Kidney tubule cell (primary cell): ENCODE measurements around the gene TESMIN.
A peak's percentile ranks its signal among the peaks of the same experiment; 100 is the strongest.

ENCODE experiments used
- DNase-seq: peaks from one replicate; pipeline ENCODE4 v3.0.0-alpha.2; 2018; ENCODE audit warnings: low spot score

TESMIN gene

DNA sequence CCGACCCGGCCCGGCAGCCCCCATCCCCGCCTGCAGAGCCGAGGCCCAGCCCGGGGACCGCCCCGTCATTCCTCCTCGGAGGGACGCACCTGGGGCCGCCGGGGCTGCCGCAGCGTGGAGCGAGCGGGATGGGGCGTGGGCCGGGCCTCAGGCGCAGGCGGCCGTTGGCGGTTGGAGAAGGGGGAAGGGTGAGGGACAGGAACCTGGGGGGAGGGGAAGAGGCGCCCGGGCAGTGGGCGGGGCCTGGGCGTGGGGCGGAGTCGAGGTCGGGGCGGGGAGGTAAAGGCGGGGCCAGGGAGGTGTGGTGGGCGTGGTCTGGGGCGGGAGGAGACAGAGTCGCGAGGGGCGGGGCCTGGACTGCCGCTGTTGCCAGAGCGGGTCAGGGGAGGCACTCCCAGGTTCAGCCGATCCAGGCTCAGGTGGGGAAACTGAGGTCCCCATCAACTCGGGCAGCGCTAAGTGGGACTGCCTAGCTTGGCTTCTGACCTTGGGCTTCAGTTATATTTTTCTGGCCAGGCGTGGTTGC lies at the start of gene TESMIN:
Gene TESMIN, minus strand, starts transcription at position 190 of the 526 bp plus-strand sequence. CDS start 860 bp downstream, outside the sequence.
- DNase-seq, result peak; percentile 84

DNA sequence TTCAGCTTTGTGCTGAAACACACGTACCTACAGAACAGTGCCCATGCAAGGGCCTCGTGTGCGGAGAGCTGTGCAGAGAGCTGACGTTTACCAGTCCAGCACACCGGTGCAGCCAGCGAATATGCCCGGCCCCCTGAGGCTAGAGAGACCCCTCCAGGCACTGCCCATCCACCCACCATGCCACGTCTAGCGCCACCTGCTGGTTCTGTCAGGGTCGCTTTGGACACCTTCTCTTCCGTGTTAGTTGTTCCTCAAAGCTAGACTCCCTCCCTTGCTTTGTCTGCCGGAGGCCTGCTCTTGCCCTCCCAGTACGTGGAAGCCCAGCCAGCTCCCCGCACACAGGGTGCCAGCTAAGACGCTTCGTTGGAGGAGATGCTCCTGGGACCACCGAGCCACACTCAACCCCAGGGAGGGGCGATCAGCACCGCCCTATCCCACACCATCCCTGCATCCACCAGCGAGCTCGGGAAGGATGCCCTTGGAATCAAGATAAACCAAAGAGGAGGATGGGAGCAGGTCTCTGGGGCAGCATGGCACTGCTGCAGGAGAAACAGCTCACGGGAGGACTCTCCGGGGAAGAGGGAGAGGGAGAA lies 47.0 kb upstream of the TESMIN start:
- no peak for DNase-seq

GRCh38 chr11:68796801-68797200 lies 45.5 kb upstream of the TESMIN start:
- no peak for DNase-seq

GRCh38 chr11:68792400-68792966 lies 41.2 kb upstream of the TESMIN start:
- DNase-seq, result no peak

DNA sequence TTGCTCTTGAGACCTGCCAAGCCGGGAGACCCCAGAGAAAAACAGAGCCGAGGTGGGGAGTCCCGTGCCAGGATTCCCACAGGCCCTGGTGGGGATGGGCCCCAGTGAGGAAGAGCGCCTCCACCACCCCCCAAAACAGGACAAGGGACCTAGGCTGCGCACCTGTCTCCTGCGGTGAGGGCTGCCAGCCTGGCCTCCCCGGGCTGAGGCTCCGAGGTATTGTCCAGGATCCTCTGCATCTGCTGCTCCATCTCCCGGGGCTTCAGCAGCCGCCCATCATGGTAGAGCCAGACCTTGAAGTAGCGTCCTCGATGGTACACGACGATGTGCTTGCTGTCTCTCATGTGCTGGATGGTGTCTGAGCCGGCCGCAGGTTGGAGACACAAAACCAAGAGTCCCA lies 33.3 kb upstream of the TESMIN start:
- DNase-seq, result no peak

DNA sequence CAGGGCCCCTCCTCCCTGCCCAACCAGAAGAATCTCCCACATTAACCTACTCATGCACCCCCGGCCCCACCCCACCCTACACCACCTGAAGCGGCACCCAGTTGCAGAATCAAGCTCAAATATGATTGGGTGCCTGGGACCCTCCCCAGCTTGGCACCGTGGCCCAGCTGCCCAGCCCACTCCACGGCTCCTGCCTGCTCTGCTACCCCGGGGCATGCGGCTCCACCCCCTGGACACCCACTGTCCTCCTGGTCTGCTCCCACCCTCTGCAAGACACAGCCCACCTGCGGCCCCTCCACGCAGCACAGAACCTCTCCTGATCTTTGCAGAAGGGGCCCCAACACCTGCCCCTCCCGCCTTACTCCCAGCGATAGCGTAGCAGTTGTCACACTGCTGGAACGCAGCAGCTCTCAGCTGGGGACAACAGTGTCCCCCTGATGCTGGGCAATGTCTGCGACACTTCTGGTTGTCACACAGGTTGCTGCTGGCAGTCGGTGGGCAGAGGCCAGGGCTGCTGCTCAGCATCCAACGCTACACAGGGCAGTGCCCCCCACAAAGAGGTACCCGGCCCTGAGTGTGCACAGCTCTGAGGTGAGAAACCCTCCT lies 32.0 kb upstream of the TESMIN start:
- no peak for DNase-seq

DNA sequence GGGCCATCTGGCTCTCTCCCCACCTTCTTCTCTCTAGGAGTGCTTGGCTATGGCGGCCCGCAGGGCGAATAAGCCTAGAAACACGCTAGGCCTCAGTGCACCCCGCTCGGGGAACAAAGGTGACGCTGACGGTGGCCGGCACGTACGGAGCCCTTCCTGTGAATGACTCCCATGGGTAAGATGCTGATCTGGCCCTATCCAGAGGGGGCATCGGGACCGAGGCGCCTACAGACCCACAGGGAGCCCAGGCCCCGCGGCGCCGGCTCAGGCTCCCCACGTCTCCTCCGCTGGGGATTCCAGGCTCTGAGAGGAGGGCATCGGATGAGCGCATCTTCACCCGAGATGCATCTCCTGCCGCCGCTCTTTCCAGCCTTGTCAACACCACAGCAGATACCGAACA lies 31.4 kb upstream of the TESMIN start:
- no peak for DNase-seq

GRCh38 chr11:68780829-68781228 lies 29.5 kb upstream of the TESMIN start:
- DNase-seq, result no peak

DNA sequence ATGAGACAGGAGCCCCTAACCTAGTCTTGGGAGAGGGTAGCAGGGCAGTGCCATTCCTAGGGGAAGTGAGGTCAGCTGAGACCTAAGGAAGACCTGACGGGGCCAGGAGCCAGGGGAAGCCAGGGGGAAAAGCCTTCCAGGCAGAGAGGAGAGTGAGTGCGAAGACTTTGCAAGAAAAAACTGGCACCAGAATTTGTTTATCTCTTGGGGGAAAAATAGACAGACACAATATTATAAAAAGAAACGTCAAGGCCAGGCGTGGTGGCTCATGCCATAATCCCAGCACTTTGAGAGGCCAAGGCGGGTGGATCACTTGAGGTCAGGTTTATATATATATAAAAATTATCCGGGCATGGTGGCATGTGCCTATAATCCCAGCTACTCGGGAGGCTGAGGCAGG lies 26.9 kb upstream of the TESMIN start:
- DNase-seq, result no peak

- no peak for DNase-seq
Measured at GRCh38 chr11:68776442-68777235, 25.3 kb upstream of the TESMIN start.

GRCh38 chr11:68775951-68776388 lies 24.6 kb upstream of the TESMIN start:
- peak; percentile 78 for DNase-seq

DNA sequence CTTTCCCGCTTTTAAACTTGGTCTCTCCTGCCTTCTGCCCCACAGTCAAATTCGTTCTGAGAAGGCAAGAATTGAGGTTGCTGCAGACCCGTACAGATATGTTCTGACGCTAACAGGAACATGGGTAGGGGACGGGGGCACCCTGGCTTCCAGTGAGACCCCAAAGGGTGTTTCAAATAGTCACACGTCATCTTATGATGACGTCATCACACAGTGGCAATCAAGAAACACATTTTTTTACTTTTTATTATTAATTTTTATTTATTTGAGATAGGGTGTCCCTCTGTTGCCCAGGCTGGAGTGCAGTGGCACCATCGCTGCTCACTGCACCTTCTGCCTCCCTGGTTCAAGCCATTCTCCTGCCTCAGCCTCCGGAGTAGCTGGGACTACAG lies 22.9 kb upstream of the TESMIN start:
- no peak for DNase-seq

DNA sequence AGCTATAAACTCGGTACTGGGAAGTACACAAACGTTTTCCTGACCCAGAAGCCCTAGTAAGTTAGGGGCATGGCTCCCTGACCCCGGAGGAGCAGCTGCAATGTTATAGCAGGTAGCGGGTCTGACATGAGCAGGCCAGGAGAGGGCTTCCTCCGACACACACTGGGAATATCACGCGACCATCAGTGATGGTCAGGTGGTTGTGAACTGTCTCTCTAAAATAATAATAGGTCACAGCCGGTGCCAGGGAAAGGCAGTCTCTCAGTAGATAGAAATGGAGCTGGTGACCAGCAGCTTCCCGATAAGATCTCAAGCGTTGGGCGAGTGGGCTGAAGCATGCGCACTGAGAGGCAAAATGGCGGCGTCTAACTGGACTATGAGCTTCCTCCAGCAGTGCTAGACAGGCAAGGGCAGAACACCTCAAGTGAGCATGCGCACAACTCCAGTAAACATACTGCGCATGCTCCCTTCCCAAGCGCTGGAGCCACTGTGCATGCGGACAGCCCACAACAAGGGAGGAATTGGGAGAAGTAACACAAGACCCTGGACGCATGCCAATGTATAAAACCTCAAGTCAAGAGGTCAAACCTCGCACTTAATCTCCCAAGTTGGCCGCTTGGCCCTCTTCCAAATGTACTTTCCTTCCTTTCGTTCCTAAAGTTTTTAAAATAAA lies 22.3 kb upstream of the TESMIN start:
- DNase-seq, result no peak

DNA sequence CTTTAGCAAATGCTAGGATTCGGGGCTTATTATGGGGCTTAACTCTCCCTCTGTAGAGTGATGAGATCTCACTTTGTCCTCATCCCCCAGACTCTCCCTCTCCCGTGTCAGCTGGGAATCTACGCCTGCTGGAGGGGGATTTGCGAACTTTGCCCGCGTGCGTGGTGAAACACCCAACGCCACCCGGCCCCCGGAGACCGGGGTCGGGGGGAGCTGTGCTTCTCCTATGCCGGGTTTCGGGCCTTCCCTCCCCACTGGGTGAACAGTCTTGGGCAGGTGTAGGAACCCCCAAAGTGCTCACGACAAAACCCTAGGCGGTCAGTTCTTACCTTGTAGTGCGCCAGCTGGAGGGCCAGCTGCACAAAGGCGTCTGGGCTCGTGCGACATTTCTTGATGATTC lies 21.6 kb upstream of the TESMIN start:
- no peak for DNase-seq

GRCh38 chr11:68770781-68771180 lies 19.5 kb upstream of the TESMIN start:
- no peak for DNase-seq

DNA sequence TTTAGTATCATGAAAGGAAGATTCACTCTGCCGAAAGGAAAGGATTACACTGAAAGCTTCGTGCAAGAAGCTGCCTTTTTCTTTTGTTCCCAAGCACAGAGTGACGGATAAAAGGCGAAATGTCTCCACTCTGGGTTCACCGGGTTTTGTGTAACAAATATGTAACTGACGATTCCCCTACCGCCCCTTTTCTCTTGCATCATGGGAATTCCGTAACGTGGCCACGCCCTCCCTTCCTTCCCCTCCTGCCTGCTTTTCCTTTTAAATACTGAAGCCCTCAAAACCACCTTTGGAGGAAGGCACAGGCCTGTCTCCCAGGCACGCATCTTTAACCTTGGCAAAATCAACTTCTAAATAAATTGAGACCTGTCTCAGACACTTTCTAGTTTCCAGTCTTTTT lies 16.4 kb upstream of the TESMIN start:
- no peak for DNase-seq

GRCh38 chr11:68766786-68767185 lies 15.5 kb upstream of the TESMIN start:
- no peak for DNase-seq

DNA sequence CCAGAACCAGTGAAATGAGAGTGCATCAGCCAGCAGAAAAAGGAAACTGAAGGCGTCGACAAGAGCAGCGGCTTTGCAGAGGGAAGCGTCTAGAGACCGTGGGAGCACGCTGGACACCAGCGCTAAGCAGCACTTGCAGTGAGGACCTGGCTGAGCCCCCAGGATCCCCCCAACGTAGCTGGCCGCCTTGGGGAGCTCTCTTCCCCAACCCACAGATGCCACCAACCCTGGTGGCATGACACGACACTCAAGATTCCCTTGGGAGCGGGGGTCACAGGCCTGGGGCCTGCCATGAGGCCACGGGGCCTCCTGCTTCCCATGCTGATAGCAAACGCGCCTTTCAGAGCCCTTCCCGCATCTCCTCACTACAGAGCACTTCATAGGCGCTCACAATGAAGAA lies 13.4 kb upstream of the TESMIN start:
- DNase-seq, result no peak

DNA sequence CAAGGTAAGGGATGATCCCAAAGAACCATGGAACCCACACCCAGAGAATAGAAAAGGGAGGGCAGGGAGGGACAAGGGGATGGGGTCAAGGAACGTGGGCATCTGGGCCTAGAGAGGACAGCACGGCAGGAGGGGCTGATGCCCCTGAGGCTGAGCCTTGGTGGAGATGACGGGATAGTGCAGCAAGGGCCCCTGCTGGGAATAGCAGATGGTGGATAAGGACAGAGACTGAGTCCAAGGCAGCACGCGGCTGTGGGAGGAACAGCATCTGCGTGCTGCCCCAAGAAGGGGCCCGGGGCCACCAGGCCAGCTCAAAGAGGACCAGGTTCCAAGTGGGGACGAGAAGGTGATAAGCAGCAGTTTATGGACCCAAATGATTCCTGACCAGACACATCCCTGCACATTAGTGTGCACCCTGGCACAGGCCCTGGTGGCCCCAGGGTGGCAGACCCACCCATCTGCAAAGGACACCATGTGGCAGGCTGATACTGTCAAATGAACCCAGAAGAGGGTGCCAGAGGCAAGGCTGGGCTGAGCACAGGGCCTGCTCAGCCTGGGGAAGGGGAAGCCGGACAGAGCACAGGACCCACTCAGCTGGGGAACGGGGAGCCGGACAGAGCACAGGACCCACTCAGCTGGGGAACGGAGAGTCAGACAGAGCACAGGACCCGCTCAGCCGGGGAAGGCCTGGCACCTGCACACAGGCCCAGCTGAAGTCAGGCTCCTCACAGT lies 12.8 kb upstream of the TESMIN start:
- DNase-seq, result no peak

DNA sequence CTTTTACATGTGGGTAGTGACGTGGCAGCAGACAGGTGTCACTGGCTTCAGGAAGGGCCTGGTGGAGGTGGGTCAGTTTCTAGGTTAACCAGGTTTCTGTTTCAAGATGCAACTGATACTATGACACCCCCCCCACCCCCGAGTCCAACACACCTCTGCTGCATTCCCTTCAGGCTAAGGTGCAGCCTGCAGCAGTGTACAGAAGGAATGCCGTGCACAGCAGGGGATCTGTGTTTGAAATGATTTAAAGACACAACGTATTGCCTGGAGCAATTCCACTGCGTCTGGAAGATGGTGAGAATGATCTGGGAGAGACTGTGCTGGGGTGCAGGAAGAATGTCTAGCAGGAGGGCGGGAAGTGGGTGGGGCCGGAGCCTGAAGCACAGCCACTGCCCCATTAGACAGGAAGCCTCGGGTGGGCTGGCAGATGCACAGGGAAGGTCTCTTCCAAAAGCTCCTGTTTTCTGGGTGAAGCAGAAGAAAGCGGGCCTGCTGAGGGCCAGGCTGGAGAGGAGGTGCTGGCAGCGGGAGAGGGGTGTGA lies 11.9 kb upstream of the TESMIN start:
- peak; percentile 53 for DNase-seq

GRCh38 chr11:68762481-68762880 lies 11.2 kb upstream of the TESMIN start:
- no peak for DNase-seq
